ENCODE data around the gene PACSIN2. TPM values are rescaled to one million over a fixed set of nuclear protein-coding genes. Genes with fewer than 3 reads are reported as not detected.
"Not testable (repeated sequence)": the region's sequence is repeated elsewhere in the genome, so short reads cannot be mapped to it uniquely, and the experiment has no call there.

PACSIN2 gene
- polyA plus RNA-seq, 1 donor, result 65.3 TPM

- DNase-seq, result no peak
Measured at GRCh38 chr22:42947211-42947990, 67.5 kb downstream of the PACSIN2 start.

DNA sequence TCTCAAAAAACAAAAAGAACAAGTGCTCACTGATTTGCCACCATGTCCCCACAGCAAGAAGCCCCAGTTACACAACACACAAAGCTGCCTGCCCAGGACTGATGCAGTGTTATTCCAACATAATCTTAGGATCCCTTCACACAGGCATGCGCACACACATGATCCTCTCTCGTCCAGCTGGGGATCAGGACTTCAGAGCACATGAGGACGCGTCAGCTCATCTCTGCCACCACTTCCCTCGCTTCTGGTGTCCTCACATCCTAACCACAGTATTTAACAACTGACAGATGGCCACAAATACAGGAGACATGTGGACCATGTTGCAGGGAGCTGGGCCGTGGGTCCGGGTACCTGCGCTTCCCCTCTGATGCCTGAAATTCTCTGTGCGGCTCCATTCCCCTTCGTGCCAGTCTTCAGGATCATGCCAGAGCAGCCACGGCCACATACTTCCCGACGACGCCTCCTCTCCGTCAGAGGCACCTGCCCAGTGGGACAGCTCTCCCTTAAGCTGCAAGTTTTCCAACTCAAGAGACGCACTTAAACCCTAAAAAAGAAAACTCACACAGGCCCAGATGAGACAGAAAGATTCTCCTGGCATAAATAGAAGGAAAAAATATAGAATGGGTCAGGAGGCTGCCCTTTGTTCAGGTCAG is 68.3 kb downstream of the PACSIN2 start:
- no peak for DNase-seq

- DNase-seq, result no peak
Measured at GRCh38 chr22:42945736-42946135, 69.2 kb downstream of the PACSIN2 start.

DNA sequence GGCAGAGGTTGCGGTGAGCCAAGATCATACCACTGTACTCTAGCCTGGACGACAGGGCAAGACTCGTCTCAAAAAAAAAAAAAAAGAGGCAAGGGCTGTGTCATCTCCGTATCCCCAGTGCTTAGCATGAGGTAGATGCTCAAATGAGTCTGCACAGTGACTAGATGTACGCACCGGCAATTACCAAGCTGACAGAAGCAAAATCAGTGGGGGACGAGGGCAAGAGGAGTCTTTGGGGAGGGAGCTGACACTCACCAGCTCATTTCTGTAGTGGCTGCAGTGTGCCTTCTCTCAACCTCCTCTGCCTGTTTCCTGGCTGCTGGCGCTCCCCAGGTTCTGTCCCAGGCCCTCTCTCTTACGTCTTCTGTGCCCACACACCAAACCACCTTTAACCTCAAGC is 69.9 kb downstream of the PACSIN2 start:
- DNase-seq, result no peak

DNA sequence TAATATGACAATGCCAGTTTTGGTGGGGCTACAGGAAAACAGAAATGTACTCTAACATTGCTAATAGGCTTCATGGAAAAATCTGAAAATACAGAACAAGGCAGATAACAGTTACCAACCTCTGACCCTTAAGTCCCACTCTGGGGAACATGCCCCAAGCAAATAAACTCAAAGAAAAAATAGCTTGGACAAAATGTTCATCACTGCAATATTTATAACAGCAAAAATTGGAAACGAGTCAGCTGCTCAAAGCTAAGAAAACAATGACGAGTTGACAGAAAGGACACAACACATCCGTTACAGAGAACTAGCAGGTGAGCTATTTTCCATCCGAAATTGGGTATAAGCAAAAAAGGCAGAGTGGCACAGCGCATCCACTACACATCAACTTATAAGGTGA is 70.5 kb downstream of the PACSIN2 start:
- no peak for DNase-seq

DNA sequence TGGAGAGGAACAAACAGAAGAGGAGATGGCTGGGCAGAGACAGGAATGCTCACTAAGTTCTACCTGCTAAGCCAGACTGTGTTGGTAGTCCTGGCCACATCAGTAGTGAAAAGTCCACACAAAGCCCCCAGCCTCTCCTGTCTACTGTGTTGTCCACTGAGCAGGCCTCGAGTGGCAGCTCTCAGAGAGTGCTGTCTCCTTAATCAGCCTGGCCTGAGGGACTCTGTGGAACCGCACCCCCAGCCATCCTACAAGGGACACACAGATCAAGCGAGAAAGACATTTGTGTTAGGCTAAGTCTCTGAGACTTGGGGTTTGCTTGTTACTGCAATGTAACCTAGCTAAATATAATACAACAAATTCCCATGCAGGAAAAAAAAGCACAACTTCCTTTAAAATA is 71.0 kb downstream of the PACSIN2 start:
- DNase-seq, result no peak

GRCh38 chr22:42942351-42942750 is 72.6 kb downstream of the PACSIN2 start:
- no peak for DNase-seq

GRCh38 chr22:42939941-42940653 is 74.9 kb downstream of the PACSIN2 start:
- DNase-seq, result no peak

DNA sequence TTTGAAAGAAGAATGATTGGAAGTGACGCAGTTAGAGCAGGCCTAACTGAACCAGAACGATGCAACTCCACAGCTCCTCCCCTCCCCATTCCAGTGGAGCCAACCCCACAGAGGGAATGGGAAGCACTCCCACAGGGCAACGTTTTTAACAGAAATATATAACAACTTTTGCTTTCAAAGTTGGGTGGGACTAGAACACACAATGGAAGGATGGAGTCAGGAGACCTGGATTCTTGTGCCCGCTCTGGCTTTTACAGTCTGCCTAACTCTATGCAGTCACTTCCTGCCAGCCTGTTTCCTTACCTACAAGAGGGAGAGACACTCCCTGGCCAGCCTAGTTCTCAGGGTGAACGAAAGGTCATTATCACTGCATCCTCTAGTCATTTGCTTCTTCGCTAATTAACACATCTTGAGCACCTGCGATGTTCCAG is 75.5 kb downstream of the PACSIN2 start:
- no peak for DNase-seq

GRCh38 chr22:42938976-42939375 is 76.0 kb downstream of the PACSIN2 start:
- DNase-seq, result no peak

DNA sequence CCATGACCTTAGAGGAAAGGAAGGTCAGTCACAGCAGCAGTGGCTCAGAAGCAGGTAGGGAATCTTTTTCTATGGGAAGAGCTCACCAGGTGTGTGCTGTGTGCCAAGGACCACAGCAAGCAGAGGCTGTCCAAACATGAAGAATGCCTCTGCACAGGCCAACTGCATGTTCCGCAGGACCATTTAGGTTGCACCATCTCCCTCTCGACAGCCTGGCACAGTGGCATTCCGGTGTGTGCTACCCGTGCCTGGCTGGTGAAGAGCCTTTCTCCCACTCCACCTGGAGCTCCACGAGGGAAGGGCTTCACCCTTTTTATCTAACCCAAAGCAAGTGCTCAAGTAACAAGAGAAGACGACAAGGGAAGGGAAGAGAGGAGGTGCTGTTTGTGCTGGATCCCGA is 76.5 kb downstream of the PACSIN2 start:
- no peak for DNase-seq

DNA sequence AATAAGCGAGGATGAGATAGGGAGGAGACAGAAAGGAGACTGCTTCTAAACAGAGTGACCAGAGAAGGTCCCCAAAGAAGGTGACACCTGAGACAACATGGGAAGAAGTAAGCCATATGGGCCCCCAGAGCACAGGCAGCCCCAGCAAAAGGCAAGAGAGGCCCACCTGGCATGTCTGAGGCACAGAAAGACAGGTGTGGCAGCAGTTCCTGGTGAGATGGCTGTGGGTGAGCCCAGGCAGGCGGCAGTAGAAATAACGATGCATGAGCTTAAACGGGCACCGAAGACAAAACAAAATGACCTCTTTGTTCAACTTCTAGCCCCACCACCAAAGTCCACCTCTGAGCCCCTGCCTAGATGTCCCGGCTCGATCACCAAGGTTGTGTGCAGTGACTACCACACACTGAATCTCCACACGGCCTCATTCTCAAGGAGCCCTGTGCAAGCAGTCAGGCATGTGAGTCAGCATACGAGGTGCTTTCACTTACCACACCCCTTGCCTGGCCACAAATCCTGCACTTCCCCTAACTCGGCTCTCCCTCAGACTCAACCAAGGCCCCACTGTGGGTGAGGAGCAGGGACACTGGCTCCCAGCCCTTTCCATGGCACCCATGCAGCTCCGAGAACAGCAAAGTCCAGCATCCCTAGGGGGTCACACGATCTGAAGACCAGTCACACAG is 77.6 kb downstream of the PACSIN2 start:
- no peak for DNase-seq

DNA sequence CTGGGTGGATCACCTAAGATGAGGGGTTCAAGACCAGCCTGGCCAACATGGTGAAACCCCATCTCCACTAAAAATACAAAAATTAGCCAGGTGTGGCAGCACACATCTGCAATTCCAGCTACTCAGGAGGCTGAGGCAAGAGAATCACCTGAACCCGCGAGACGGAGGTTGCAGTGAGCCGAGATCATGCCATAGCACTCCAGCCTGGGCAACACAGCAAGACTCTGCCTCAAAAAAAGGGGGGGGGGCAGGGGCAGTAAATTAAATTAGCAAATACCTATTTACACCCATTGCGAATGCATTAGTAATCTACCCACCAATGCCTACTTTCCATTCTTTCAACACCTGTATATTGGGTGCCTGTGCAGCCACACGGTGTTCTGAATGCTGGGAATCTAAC is 78.3 kb downstream of the PACSIN2 start:
- not testable (repeated sequence) for DNase-seq

- no peak for DNase-seq
Measured at GRCh38 chr22:42934338-42934737, 80.6 kb downstream of the PACSIN2 start.

- peak; percentile 46 for DNase-seq
Measured at GRCh38 chr22:42933485-42934091, 81.4 kb downstream of the PACSIN2 start.

DNA sequence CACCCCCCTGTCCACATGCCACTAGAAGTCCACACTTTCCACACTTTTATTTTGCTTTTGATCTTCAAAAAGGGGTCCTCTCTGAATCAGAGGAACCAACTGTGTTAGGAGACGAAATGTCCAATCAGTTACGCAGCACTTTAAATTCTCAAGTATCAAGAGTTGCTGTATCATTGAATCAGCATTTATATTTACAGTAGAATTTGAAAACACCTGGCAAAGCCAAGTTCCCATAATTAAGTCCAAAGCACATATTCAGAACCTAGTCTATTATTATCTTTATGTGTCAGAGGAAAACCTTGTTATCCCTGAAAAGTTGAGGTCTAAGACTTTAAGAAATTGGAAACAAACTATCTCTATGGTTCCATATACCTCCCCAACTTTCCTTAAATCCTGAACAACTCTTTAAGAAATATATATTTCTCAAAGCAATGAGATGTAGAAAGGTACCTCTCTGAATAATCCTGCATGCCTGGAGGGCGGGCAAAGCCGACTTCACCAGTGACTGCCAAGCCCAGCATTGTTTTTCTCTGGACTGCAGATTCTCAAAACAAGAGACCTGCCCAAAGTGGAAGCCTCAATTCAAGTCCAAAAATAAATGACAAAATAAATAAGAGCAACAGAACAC is 82.0 kb downstream of the PACSIN2 start:
- DNase-seq, result no peak

DNA sequence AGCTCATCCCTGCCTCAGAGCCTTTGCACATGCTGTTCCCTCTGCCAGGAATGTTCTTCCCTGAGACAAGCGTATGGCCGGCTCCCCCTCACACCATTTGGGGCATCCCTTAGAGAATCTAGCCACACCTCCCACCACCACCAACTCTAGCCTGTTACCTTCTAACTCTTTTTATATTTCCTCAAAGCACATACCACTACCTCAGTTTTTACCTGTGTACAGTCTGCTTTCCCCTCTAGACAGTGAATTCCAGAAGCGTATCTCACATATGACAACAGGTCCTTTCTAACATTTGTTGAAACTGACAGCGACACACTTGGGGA is 82.8 kb downstream of the PACSIN2 start:
- DNase-seq, result no peak

DNA sequence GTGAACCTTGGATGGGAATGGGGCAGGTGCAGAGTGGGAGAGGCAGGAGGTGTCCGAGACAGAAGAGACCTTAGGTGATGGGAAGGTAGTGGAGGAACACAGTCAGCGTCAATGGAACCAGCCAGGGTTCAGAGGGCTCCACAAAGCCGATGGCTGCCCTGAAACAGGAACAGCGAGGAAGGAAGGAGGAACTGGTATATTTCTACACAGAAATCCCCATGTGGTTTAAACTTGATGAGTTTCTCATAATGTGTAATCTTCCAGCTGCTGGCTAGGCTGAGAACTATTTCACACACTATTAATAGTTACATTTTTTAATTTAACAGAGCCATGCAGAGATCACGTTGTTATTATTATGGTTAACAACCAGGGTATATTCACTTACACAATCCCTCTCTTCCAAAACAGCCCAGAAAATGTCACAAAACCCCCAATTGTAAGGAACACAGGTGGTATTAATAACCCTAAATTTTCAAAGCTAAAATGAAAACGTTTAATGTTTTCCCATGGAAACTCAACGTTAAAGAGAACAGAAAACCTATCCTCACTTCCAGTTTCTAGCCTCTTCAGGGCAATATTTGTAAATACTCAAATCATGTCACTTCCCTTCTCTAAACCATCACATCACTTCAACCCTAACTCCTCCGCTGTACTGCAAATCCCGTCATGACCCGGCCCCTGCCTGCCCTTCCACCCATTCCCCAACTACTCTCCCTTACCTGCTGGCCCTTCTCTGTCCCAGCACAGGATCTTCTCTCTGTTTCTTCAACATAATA is 83.3 kb downstream of the PACSIN2 start:
- DNase-seq, result no peak

DNA sequence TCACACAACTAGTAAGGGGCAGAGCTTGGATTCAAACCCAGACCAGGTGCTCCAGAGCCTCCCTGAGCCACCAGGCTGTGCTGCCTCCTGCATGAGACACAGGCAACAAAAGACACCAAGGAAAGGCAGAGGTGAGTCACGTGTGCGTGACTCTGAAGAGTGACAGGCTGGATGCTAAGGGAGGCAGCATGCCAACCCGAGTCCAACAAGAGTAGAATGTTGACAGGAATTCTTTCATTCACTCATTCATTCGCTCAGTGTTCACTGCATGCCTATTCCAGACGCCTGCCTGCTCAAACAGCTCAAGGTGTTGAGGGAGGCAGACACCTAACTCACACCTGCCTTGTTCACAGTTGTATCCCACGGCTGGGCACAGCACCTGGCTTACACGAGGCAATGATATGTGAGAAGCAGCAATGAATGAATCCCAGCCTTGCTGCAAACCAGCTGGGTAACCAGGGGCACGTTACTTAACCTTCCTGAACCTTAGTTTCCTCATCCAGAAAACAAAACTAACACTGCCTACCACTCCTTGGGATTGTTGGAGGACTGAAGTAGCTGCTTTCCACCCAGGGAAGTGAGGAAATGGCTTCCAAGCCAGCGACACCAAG is 84.0 kb downstream of the PACSIN2 start:
- no peak for DNase-seq

DNA sequence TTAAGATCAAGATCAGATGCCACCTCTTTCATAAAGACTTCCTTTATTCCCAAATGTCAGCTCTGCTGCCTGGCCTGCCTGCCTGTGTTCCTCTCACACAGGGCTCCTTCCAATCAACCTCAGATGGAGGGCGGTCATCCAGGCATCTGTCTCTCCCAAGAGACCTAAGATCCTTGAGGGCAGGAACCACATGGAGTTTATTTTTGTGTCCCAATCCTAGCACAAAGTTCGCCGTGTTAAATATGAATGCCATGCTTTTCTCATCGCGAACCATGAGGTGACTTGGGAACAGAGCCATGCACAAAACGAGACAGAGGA is 85.2 kb downstream of the PACSIN2 start:
- no peak for DNase-seq
